Measurements from ENCODE around the gene MACROH2A1.

The MACROH2A1 gene

DNA sequence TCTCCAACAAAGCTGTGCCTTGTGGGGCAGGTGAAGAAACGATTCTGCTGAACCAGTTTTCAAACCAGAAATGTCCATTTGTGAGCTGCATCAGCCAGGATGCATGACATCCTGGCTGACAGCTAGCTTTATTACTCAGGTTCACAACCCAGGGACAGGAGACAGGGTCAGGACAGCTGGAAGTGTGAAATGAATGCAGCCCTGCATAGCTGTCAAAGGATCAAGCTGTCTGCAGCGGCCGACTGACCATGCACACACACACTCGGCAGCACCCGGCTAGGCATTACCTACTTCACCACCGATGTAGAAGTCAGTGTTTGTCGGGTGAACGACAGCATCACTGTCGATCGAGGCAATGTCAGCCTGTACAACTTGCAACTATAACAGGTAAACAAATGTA lies 48.5 kb downstream of the MACROH2A1 start:
- DNase-seq: no peak

DNA sequence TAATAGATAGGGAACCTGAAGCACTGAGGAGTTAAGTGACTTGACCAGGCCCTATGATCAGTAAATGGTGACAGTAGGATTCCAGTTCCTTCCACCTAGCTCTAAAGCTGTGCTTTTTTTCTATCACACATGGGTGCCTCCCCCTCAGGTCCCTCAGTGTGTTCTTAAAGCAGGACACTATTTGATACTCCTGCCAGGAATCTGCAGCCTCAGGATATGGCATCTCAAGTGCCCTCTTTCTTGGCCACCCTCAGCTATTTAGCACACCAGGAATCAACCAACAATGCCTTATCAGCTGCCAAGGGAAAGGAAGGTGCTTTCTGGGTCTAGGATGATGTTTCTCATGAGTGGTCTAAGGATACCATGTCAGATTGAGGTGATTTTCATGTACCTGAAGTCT lies 49.1 kb downstream of the MACROH2A1 start:
- DNase-seq: no peak

DNA sequence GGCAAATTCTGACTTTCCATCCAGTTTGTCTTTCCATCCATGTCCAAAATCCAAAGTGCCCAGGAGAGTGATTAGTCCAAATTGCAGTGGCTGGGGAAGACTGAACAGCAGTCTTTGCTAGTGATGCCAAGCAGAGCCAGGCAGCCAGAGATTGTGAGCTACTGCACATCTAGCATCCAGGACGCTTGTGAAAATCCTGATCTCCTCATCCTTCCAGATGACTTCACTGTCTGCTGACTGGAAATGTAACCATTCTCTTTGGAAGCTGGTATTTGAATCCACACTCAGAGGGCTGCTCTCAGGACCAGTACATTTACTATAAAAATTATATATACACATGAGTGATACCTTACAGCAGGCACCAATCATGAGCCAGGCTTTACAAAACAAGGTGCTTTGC lies 49.6 kb downstream of the MACROH2A1 start:
- DNase-seq: no peak

DNA sequence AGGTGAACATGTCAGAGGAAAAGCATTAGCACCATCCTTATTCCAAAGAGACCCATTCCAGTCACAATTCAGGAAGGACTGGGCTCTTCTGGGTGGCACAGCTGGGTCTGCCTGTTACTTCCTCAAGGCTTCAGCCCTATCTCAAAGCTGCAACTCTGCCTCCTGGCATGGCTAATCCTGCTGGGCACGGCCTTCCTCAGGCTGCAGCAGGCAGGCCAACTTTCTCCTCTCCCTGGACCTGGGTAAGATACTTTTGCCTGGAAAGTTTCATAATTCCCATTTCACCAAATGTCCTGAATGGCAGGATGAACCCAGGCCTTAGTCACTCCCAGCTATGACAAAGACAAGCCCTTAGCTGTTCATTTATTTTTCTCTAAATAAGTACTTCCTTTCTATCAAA lies 50.1 kb downstream of the MACROH2A1 start:
- DNase-seq: no peak

DNA sequence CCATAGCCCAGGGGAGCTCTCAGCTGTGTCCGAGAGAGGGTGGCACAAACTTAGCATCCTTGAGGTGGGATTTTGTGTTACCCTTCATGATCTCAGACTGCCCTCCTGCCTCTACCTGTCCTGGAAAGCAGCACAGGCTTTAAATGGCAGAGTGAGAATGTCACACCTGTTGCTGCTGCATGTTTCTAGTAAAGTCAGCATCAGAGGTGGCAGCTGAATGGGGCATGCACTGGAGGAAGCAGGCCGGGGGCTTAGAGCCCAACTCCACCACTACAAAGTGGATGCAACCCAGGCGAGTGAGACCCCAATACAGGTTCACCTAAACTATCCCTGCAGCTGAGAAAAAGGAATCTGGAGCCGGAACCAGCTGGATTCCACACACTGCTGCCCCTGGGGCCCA lies 51.6 kb downstream of the MACROH2A1 start:
- DNase-seq: no peak

DNA sequence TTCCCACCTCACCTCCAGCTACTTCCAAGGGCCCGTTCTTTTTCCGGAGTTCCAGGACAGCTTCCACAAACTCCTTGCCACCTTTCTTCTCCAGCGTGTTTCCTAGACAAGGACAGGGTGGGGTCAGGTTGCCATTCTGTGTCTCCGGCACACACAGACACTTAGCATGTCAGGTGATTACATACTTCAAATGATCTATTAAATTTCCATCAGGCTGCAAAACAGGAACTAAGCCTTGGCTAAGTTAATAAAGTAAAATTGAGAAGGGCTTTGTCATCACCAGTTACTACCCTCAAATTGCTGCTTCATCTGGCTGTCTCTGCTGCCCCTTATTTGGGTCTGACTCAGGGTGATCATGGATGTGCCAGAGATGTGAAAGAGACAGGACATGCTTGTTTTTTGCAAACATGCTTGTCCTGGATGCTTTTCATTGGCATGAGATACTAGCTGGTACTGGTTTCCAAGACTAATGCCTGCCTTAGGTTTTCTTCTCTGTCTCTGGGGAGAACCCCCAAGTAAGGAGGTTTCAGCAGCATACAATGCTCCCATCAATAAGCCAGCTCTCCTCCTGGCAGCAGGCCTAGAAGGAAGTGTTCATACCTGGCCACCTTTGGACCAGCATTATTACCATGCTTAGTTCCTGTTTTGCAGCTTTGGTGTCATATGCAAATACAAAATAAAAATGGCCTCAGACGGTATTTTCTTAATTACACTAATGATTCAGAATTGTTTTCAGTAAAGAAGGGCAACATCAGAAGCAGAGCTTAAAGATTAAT lies 52.9 kb downstream of the MACROH2A1 start:
- DNase-seq: no peak

DNA sequence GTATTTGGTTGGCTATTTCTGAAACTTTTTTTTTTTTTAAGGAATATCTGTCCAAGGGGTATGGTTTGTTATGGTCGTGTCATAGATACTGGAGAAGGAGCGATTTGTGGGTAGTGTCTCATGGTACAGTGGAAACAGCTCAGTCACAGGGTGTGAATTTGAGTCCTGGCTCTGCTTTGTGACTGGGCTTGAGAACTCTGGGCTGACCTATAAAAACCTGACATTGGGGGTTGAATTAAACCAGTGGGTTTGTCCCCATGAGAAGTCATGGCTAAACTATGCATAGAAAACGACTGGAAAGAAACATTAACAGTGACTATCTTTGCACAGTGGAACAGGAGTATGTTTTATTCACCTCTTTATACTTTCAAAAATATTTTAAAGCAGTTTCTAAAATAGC lies 54.7 kb downstream of the MACROH2A1 start:
- no peak for DNase-seq

DNA sequence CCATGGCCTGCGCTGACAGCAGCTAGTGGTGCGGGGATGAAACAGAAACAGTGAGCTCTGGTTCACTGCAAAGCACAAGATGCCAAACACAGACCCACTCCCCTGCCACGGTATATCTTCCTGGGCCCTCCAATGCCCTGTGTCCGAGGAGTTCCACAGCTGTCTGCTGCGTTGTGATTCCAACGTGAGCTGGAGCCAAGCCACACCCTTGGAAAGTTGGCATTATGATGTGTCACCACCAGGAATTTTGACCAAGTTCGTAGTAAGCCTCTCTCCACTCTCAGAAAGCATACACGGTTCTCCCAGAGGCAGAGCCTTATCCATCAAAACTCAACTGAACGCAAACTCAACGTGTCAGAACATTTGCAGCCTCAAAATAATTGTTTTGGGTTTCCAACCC lies 55.6 kb downstream of the MACROH2A1 start:
- no peak for DNase-seq

DNA sequence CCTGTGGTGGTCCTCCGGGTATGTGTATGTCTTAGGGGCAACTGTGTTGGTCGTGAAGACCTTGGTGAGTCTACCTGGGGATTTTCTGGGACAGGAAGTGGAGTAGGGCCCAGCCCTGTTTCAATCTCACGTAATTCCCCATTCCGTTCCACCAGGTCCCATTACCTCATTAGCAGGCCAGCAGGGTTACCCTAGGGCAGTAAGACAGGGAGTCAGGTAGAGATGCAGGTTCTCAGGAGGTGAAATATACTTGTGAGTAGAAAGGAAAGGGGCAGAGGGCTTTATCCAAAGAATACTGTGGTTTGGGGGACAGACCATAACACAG lies 56.5 kb downstream of the MACROH2A1 start:
- no peak for DNase-seq

DNA sequence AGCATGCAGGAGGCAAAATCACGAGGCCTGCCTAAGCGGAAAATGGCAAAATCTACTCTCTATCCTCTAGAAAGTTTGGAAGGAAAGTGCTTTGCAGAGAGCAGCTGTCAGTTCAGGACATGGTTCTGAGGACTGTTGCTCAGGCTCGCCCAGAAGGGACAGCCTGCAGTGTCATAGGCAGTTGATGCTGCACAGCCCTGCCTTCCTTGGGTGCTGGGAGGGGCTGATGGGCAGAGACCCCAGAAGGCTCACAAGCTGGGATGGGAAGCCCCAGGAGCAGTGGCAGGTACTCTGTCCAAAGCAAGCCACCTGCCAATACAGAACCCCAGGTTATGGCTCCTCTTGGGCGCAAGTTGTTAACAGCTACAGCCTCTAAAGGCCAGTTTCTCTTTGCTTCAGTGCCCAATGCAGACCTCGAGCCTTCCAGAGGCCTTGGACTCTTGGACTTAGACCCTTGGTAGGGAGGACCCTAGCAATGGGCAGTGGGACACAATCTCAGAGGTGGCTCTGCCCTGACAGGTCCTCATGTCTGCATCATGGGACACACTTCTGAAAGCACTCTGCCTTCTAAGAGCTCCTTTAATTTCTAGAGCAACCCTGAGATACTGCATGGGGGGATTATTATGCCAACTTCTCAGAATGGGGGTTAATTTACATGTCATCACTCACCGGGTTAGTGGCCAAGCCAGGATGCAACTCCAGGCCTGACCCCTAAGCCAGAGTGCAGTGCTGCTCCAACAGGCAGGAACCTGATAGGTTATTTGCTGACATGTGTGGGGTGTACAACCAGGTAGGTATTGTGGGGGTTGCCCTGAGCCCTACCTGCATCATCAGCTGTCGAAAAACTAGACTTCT lies 57.1 kb downstream of the MACROH2A1 start:
- no peak for DNase-seq

DNA sequence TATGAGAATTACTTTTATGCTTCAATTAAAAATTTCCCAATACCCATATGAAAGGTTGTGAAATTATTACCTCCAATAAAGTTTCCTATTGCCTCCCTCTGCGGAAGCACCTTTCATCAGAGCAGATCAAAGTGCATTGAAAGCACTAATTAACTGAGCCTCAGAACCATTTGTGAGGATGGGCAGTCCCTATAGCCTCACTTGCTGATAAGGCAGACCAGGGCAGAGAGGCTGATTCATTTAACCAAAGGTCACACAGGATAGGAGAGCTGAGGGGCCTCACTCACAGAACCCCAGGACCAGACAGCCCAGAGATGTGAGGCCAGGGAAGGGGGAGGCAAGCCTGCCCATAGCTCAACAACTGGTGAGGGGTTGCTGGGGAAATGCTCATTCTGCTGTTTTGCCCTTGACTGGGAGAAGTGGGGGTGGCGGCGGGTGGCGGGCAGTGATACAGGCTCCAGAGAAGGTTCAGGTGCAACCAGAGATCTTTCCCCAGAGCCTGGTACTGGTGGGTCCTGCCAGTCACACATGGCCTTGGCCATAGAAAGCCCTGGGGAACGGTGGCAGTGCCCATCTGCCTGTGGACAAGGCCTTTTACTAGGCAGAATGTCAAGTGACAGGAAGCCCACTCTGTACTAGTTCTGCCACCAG lies 57.9 kb downstream of the MACROH2A1 start:
- DNase-seq: no peak

DNA sequence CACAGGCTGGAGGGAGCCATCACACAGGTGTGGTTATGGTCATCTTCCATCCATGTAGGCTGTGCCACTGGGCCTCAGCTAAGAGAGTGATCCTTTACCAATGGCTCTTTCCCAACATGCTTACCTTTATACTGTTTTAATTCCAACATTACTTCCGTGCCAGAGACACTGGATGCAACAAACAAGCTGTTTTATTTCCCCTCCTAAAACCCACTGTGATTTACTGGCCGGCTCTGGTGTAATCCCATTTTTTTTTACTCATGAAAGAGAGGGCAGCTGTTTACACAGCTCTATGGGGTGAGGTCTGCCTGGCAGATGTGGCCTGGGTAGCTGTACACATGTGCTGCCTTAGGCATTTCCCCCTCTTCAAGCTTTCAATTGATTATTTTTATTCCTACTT lies 58.5 kb downstream of the MACROH2A1 start:
- DNase-seq: no peak

DNA sequence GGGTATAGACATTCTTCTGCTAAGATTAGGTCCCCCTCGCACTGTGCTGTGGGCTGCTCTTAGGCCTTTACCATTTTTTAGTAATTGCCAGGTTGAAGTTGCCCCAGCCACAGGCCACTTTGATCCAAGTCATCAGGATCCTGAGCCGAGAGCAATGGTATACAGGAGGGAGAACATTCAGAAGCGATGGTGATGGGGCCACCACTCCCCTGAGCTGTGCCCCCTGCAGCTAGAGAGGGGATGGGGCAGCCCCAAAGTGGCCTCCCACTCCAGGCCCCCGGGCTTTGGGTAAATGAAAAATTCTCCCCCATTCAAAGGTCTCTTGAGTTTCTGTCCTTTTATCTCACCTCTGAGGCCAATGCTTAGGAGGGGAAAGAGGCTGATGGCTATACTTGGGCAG lies 59.4 kb downstream of the MACROH2A1 start:
- DNase-seq: no peak

DNA sequence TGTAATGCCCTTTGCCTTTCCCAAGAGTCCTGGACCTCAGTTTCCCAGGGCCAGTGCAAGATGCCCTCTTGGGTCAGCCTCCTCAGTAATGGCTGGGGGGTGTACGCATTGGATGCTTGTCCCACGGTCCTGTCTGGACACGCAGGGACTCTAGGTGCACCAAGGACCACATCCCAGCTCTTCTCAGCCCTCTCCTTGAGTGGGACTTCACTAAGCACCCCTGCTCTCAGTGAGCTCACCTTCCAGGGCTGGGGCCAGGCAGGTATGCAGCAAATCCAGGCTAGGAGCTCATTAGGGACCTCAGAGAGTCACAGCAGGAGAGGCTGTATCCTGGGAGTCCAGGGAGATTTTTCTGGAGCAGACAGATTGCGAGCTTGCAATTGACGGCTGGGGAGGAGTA lies 59.8 kb downstream of the MACROH2A1 start:
- no peak for DNase-seq

DNA sequence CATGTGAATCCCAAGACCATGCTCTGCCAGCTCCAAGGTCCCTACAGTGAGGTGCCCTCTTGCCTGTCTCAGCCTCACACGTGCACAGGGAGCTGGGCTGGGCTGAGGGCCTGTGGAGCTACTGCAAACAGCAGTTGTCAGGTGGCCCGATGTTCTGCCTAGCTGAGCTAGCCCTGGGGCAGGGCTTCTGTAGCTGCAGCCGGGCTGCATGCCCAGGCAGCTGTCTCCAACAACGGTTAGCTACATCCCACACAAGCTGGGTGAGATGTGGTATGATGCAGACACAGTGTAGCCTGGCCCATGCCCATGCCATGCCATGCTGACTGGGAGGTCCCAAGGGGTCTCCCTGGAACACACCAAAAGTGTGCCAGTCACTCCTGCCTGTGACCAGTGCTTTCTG lies 62.0 kb downstream of the MACROH2A1 start:
- DNase-seq: no peak

DNA sequence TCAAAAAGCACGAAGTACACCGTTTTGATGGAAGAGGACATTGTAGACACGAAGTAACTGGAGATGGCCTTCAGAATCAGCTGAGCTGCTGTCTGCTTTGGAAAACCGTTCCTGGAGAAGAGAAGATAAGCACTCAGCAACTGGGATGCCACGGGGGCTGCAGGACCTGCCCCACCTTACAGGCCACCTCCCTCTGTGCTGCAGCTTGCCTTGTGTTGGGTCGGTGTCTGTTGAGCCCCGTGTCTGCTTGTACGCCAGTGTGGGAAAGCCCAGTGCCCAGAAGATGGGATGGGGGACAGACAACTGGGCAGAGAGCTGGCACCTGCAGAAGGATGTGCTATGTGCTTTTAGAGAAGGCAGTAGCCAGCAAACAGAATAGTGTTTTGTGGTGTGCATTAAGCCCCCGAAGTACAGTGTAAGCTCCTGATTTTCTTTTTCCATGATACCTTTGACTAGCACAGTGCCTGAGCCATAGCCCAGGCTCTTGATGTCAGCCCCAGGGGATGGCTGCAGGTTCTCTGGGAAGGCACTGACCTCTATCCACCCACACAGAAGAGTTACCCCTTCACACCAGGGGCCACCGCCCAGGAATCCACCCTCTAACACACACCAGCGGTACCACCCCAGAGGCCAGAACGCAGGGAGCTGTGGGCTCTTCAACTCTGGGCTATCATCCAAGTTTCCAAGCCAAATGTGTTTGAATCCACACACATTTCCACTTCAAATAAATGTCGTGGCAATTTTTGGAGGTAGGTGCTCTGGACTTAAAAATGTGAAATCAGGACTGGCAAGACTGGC lies 63.8 kb downstream of the MACROH2A1 start:
- DNase-seq: no peak

DNA sequence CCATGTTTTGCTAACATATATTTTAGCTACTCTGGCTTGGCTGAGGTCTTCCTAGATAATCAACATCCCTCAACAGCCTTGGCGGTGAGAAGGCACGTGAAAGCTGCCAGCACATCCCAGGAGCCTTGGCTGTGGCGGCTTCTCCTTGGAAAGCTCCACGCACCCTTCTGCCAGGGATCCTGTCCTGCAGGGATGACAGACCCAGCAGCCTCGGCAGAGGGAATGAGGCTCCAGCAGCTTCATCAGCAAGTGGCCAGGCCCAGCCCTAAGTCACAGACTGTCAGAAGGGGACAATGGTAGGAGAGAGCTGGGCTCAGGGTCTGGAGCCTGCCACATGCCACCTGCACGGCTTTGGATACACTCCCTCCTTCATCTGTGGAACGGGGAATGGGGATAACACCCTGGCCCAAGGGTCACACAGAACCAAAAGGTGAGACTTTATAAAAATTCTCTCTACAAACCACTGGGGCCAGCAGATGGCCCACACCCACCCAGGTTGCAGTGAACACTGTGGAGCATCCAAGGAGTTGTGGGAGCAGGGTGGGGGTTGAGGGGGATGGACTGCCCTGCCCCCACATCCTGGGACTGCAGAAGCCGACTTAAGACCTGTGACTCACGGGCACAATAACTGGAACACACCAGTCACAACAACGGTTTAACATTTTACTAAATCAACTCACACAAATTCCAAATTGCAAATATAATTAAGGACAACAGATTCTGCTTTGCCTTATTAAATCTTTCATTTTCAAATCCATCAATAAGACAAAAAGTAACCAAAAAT lies 65.1 kb downstream of the MACROH2A1 start:
- DNase-seq: no peak

DNA sequence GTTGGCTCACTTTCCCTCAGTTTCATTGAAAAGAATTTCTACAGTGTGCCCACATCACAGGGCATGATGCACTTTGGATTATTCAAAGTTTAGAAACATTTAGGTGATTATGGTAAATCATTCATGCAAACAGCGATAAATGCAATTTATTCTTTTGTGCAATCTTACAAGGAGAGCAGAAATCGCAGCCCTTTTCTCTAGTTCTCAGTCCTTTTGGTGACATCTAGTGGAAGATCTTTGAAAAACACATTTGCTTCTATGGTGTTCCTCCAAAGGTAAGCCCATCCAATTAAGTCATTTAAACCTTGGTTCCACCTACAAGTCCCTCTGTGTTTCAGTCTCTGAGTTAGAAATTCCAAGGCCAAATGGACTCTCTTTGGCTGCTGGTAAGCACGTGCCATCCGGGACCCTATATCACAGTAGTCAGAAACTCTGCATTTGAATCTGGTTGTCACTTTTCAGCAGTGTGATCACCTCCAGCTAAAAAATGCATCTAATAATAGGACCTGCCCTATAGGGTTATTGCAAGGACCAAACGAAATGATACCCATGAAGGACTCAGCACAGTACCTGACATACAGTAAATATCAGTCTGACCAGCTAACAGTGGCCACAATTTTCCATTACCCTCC lies 66.4 kb downstream of the MACROH2A1 start:
- DNase-seq: no peak

DNA sequence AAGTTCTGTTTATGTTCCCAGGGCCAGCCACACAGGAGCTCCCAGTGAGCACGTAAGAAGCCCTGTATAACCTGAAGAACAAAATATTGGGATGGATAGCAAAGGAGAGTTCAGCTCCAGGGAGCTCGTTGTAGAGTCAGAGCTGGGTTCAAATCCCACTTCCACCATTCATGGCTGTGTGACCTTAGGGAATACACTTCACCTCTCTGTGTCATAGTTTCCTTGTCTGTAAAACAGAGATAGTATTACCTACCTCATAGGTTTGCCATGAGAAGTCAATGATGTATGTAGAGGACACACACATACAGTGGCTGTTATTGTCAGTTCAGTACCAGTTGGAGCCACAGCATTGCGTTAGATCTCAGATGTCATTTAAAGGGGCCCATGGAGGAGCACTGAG lies 67.4 kb downstream of the MACROH2A1 start:
- DNase-seq: no peak

DNA sequence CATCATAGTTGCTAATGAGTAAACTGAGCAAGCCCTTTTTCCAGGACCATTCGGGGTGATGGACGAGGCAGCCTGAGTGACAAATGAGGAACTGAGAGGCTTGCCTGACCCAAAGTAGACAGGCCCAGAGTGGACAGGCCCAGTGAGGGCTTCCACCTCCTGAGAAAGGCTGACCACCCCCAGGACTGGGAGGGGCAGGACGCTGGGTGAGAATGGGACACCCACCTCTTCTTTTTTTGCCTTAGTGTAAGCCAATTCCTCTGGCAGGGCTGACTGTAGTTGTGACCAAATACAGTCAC lies 68.3 kb downstream of the MACROH2A1 start:
- no peak for DNase-seq

DNA sequence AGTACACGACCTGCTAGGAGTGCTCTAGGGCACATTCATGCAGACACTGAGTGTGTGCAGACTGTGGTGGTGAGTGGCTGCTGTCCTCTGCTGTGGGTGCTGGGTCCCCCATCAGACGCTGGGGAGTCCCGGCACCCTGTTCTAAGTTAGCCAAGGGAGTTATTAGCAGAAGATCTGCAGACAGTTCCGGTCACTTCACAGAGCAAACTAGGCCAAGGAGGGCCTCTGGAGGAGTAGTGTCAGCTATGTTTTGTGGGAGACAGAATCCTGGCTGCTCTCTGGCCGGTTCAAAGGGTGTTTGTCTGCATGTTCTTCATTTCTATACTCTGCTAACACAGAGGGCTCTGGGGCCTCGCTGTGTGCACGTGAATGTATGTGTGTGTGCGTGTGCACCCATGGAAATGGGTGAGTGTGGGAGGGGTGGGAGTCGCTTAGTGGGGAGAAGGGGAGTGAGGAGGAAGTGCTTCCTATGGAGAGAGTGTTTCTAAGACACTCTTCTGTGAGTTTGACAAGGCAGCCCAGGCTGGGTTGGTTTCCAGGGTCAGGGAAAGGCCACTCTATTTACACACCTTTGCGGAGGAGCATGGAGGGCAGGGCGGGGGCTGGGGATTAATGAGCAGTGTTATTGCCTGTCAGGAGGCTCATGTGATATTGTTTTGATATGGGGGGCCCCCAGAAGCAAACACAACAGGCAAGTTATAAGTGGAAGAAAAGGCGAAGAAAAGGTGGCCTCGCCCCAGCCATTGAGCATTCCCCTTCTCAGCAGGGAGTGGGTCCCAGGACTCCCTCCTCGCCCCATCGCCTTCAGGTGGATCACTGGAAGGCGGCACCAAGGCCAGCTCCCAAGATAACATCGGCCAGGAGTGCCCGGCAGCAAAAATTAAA lies 68.9 kb downstream of the MACROH2A1 start:
- DNase-seq: no peak
